SK-N-SH (cell line): ENCODE data around the gene CLEC3A.

Source experiments
- EP300 ChIP-seq, 2 experiments: IDR thresholded peaks; 2 replicates each; pipeline versions ENCODE4 v1.4.0 to v1.6.1; 2012; ENCODE audit warnings: borderline replicate concordance in 1 of 2, low read depth in 1 of 2, low read length in 1 of 2
- NFIC ChIP-seq: IDR thresholded peaks from 2 replicates; pipeline ENCODE4 v1.4.0; 2012; ENCODE audit warnings: borderline replicate concordance
- NRF1 ChIP-seq: IDR thresholded peaks from 2 replicates; pipeline ENCODE4 v1.6.1; 2012; ENCODE audit warnings: low read depth, mild to moderate bottlenecking, low read length
- POLR2AphosphoS5 ChIP-seq: IDR thresholded peaks from 2 replicates; pipeline ENCODE4 v1.6.1; 2012; ENCODE audit warnings: low read depth, low read length
- RAD21 ChIP-seq: IDR thresholded peaks from 2 replicates; pipeline ENCODE4 v1.6.1; 2012; ENCODE audit warnings: mild to moderate bottlenecking, low read length
- RCOR1 ChIP-seq: fragments of 150-350 bp; IDR thresholded peaks from 2 replicates; pipeline ENCODE4 v1.6.1; 2017; ENCODE audit warnings: antibody characterized with exemption, low read length
- RFX5 ChIP-seq: IDR thresholded peaks from 2 replicates; pipeline ENCODE4 v1.6.1; 2012; ENCODE audit warnings: mild to moderate bottlenecking, improper control_type of control experiment, low read length
- TEAD4 ChIP-seq: IDR thresholded peaks from 2 replicates; pipeline ENCODE4 v1.4.0; 2012; ENCODE audit warnings: mild to moderate bottlenecking, borderline replicate concordance; ENCODE audit not compliant: insufficient read depth
- YY1 ChIP-seq: IDR thresholded peaks from 2 replicates; pipeline ENCODE4 v1.4.0; 2012; ENCODE audit warnings: low read depth, mild to moderate bottlenecking
- TF ChIP-seq, protein P1 (sequence below): fragments of 200-600 bp; sonication (generic); IDR thresholded peaks from 2 replicates; pipeline ENCODE4 v1.6.1; 2017; ENCODE audit warnings: antibody characterized with exemption, mild to moderate bottlenecking, moderate library complexity
- TF ChIP-seq, protein P2 (sequence below): IDR thresholded peaks from 2 replicates; pipeline ENCODE4 v1.6.1; 2012; ENCODE audit warnings: mild to moderate bottlenecking, low read depth, low read length, moderate library complexity
- TF ChIP-seq, protein P3 (sequence below): IDR thresholded peaks from 2 replicates; pipeline ENCODE4; 2012

DNA sequence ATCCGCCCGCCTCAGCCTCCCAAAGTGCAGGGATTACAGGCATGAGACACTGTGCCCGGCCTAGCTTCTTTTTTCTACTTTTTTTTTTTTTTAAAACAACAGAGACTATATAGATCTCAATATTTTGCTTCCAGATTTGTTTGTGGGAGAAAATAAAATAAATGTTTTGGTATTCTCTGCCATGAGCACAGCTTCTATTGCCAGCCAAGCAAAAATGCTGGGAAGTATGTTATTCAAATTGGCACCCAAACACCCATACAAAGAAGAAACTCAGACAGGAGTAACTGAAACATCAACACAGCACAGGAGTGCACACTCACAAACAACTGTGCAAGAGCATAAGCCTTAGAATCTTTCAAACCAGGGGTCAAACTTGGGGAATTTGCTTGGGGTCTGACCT, 37.2 kb upstream of the CLEC3A start:
- TF ChIP-seq, protein P1, sequence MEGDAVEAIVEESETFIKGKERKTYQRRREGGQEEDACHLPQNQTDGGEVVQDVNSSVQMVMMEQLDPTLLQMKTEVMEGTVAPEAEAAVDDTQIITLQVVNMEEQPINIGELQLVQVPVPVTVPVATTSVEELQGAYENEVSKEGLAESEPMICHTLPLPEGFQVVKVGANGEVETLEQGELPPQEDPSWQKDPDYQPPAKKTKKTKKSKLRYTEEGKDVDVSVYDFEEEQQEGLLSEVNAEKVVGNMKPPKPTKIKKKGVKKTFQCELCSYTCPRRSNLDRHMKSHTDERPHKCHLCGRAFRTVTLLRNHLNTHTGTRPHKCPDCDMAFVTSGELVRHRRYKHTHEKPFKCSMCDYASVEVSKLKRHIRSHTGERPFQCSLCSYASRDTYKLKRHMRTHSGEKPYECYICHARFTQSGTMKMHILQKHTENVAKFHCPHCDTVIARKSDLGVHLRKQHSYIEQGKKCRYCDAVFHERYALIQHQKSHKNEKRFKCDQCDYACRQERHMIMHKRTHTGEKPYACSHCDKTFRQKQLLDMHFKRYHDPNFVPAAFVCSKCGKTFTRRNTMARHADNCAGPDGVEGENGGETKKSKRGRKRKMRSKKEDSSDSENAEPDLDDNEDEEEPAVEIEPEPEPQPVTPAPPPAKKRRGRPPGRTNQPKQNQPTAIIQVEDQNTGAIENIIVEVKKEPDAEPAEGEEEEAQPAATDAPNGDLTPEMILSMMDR, result no peak
- TF ChIP-seq TEAD4, result no peak
- TF ChIP-seq, protein P2, sequence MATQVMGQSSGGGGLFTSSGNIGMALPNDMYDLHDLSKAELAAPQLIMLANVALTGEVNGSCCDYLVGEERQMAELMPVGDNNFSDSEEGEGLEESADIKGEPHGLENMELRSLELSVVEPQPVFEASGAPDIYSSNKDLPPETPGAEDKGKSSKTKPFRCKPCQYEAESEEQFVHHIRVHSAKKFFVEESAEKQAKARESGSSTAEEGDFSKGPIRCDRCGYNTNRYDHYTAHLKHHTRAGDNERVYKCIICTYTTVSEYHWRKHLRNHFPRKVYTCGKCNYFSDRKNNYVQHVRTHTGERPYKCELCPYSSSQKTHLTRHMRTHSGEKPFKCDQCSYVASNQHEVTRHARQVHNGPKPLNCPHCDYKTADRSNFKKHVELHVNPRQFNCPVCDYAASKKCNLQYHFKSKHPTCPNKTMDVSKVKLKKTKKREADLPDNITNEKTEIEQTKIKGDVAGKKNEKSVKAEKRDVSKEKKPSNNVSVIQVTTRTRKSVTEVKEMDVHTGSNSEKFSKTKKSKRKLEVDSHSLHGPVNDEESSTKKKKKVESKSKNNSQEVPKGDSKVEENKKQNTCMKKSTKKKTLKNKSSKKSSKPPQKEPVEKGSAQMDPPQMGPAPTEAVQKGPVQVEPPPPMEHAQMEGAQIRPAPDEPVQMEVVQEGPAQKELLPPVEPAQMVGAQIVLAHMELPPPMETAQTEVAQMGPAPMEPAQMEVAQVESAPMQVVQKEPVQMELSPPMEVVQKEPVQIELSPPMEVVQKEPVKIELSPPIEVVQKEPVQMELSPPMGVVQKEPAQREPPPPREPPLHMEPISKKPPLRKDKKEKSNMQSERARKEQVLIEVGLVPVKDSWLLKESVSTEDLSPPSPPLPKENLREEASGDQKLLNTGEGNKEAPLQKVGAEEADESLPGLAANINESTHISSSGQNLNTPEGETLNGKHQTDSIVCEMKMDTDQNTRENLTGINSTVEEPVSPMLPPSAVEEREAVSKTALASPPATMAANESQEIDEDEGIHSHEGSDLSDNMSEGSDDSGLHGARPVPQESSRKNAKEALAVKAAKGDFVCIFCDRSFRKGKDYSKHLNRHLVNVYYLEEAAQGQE, result no peak
- TF ChIP-seq YY1, result no peak
- TF ChIP-seq EP300 (IDR thresholded peaks at IDR 0.05; ENCODE audit: borderline replicate concordance in 1 of 2, low read depth in 1 of 2, low read length in 1 of 2), result no peak
- no peak for TF ChIP-seq RAD21
- no peak for TF ChIP-seq RFX5
- TF ChIP-seq RCOR1, result no peak
- TF ChIP-seq NFIC, result no peak
- no peak for TF ChIP-seq POLR2AphosphoS5
- no peak for TF ChIP-seq NRF1
- TF ChIP-seq, protein P3, sequence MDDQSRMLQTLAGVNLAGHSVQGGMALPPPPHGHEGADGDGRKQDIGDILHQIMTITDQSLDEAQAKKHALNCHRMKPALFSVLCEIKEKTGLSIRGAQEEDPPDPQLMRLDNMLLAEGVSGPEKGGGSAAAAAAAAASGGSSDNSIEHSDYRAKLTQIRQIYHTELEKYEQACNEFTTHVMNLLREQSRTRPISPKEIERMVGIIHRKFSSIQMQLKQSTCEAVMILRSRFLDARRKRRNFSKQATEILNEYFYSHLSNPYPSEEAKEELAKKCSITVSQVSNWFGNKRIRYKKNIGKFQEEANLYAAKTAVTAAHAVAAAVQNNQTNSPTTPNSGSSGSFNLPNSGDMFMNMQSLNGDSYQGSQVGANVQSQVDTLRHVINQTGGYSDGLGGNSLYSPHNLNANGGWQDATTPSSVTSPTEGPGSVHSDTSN, result no peak
